A549 (cell line): ENCODE measurements around the gene AAK1.

Experiments
- PHF8 ChIP-seq: fragments of 200-600 bp; sonication (generic); IDR thresholded peaks from 2 replicates; pipeline ENCODE4 v1.6.1; 2016; ENCODE audit warnings: low read depth, mild to moderate bottlenecking, antibody characterized with exemption, moderate library complexity, borderline replicate concordance
- RFX5 ChIP-seq: fragments of 450-650 bp; IDR thresholded peaks from 2 replicates; pipeline ENCODE4 v1.7.1; 2014; ENCODE audit warnings: antibody characterized with exemption, mild to moderate bottlenecking, moderate library complexity
- TP53 ChIP-seq: fragments of 250-450 bp; sonication (Bioruptor Pico); IDR thresholded peaks from 2 replicates; pipeline ENCODE4 v1.5.0; 2021; ENCODE audit warnings: mild to moderate bottlenecking, moderate library complexity

DNA sequence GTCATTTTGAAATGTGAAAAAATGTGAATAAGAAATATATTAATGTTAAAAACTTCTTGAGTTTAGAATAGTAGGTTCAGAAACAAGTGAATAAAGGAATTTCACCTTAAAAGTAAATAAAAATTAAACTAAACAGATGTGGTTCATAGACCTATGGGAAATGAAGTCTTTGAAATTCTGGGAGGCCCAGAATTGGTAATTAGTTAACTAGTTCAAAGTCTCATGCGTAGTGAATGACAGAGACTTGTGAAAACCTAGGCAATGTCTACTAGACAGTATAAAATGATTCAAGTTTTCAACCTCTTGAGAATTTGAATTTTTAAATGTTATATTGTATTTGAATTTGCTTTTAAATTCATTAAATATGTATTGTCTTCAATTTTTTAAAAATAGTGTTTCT, 32.6 kb upstream of the AAK1 start:
- TF ChIP-seq TP53 (no peak), RFX5 (no peak), PHF8 (no peak)
